ENCODE measurements around the gene TMEM175.
A peak's percentile ranks its signal among the peaks of the same experiment; 100 is the strongest.
"Not testable (repeated sequence)": the region's sequence is repeated elsewhere in the genome, so short reads cannot be mapped to it uniquely, and the experiment has no call there.

The TMEM175 gene

GRCh38 chr4:971666-972500 lies 39.6 kb downstream of the TMEM175 start:
- TF ChIP-seq CTCF (IDR thresholded peaks at IDR 0.05; ENCODE audit: low read depth, low read length, missing control alignments): no peak
- no peak for DNase-seq (ENCODE audit: low read depth)
- H3K4me3 ChIP-seq (ENCODE audit: low read depth, low read length): peak overlapping the region; percentile 85

GRCh38 chr4:972651-973424 lies 40.6 kb downstream of the TMEM175 start:
- H3K4me3 ChIP-seq (ENCODE audit: low read depth, low read length): peak overlapping the region; percentile 85
- no peak for DNase-seq (ENCODE audit: low read depth)
- TF ChIP-seq CTCF (IDR thresholded peaks at IDR 0.05; ENCODE audit: low read depth, low read length, missing control alignments): no peak

DNA sequence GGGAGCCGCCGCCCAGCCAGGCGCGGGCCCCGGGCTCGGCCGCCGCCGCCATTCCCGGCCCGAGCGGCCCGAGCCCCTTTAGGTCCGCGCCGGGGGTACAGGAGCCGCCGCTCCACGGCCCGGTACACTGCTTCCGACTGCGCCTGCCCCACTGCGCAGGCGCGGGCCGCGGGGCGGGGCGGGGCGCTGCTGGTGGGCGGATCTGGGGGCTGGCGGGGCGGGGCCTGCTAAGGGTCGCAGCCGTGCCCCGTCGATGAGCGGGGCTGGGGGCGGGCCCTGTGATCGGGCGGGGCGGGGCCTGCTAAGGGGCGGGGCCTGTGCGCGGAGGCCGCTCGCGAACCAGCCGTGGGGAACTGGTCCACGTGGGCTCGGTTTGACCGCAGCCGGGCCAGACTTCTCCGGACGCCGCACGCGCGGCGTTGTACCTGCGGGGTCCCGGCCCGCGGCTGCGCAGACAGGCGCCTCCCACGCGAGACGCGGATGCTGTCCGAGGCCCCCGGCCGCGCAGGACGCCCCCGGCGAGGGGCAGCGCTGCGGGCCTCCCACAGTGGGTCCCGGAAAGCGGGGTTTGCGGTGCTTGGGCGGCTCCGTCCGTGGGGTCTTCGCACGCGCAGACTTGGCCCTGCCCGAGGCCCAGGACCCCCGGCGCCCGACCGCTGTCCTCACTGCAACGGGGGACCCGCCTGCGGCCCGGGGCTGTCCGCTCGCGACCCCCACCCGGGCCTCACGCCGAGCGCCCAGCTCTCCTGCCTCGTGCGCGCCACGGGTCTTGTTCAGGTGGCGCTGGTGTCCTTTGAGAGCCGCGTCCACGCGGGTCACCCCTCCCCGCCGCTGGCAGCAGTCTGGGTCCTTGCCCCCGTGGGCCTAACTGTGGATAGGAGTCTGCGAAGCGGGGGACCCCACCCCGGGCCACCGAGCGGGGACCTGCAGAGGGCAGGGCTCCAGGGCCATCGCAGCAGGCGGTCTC lies 41.5 kb downstream of the TMEM175 start, which contains the start of gene DGKQ:
Gene DGKQ (minus strand): TSS at position 139 of the 967 bp plus-strand sequence. CDS start 87 bp downstream, at position 52.
- no peak for TF ChIP-seq CTCF (IDR thresholded peaks at IDR 0.05; ENCODE audit: low read depth, low read length, missing control alignments)
- H3K4me3 ChIP-seq (ENCODE audit: low read depth, low read length): peak within 1 kb of the TSS; percentile 85
- DNase-seq (ENCODE audit: low read depth): no peak

DNA sequence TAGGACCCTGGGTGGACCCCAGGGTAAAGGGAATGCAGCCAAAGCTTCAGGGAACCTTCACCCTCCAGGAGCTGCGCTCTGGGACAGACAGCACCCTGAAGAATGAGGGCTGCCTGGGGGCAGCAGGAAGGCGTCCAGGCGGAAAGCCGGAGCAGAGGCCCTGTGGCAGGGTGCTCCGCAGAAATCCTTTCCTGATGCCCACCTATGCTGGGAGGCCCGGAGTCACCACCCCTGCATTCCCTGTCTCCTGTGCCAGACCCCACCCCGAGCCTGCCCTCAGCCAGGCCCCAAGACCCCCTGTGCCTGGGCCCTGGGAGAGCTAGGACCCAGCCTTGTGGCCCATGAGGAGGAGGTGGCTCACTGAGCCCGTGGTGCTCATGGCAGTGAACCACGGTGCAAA lies 42.4 kb downstream of the TMEM175 start:
- no peak for DNase-seq (ENCODE audit: low read depth)
- no peak overlapping the region for H3K4me3 ChIP-seq (ENCODE audit: low read depth, low read length)
- no peak for TF ChIP-seq CTCF (IDR thresholded peaks at IDR 0.05; ENCODE audit: low read depth, low read length, missing control alignments)

DNA sequence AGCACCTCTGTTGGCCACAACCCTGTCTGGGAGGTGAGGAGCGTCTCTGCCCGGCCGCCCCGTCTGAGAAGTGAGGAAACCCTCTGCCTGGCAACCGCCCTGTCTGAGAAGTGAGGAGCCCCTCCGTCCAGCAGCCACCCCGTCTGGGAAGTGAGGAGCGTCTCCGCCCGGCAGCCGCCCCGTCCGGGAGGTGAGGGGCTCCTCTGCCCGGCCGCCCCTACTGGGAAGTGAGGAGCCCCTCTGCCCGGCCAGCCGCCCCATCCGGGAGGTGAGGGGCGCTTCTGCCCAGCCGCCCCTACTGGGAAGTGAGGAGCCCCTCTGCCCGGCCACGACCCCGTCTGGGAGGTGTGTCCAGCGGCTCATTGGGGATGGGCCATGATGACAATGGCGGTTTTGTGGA lies 43.8 kb downstream of the TMEM175 start:
- DNase-seq (ENCODE audit: low read depth): not testable (repeated sequence)

GRCh38 chr4:978957-979701 lies 46.9 kb downstream of the TMEM175 start:
- no peak for TF ChIP-seq CTCF (IDR thresholded peaks at IDR 0.05; ENCODE audit: low read depth, low read length, missing control alignments)
- H3K4me3 ChIP-seq (ENCODE audit: low read depth, low read length): no peak overlapping the region
- no peak for DNase-seq (ENCODE audit: low read depth)

More for the DNA sequence above, 43.8 kb downstream of the TMEM175 start:
- not testable (repeated sequence) for H3K4me3 ChIP-seq (ENCODE audit: low read depth, low read length)
